Effector memory CD8-positive, alpha-beta T cell (primary cell): ENCODE results near the gene CEACAM8.
A peak's percentile ranks its signal among the peaks of the same experiment; 100 is the strongest.

ENCODE experiments used
- ATAC-seq: fragments of 150-1000 bp; cut with Tn5 transposase; replicated peaks from 2 replicates; pipeline ENCODE4 v1.10.0; 2021; ENCODE audit warnings: mild to moderate bottlenecking, moderate library complexity
- DNase-seq, 3 experiments: peaks; one replicate each; pipeline ENCODE4 v3.0.0; 2021
- H3K27ac Mint-ChIP-seq, 2 donors: one replicate each; pipeline ENCODE4 v1.8.0; 2022; ENCODE audit warnings: mild to moderate bottlenecking in 2 of 2, mixed read lengths in 2 of 2, moderate library complexity in 2 of 2
- H3K27me3 Mint-ChIP-seq, 2 donors: one replicate each; pipeline ENCODE4 v1.8.0; 2022; ENCODE audit warnings: mixed read lengths in 2 of 2
- H3K36me3 Mint-ChIP-seq: one replicate; pipeline ENCODE4 v1.8.0; 2022; ENCODE audit warnings: mild to moderate bottlenecking, moderate library complexity, mixed read lengths; ENCODE audit not compliant: insufficient read depth
- H3K4me1 Mint-ChIP-seq, 2 donors: one replicate each; pipeline ENCODE4 v1.8.0; 2022; ENCODE audit warnings: low read depth in 2 of 2, mixed read lengths in 2 of 2
- H3K4me3 Mint-ChIP-seq, 2 donors: one replicate each; pipeline ENCODE4 v1.8.0; 2022; ENCODE audit warnings: mild to moderate bottlenecking in 2 of 2, mixed read lengths in 2 of 2, moderate library complexity in 2 of 2
- H3K9me3 Mint-ChIP-seq, 2 donors: one replicate each; pipeline ENCODE4 v1.8.0; 2022; ENCODE audit warnings: mixed read lengths in 2 of 2

CEACAM8 gene

GRCh38 chr19:42601811-42602443 lies 7.2 kb upstream of the CEACAM8 start:
- Mint-ChIP-seq H3K36me3 (no peaks in the 10 kb centered on the region), H3K4me1 (no peaks in the 10 kb centered on the region), H3K27me3 (peaks cover 51 to 84% of the 10 kb centered on the region in 2 donors), H3K4me3 (no peak overlapping the region), H3K9me3 (no peaks in the 10 kb centered on the region), H3K27ac (no peak overlapping the region)
- no peak for DNase-seq
- ATAC-seq: no peak

GRCh38 chr19:42596391-42597072 lies 1.8 kb upstream of the CEACAM8 start:
- ATAC-seq: peak; percentile 26
- H3K27ac Mint-ChIP-seq: no peak overlapping the region
- DNase-seq: peak; percentile 24 to 38 (median 26)
- no peaks in the 10 kb centered on the region for H3K9me3 Mint-ChIP-seq
- no peak overlapping the region for H3K4me3 Mint-ChIP-seq
- H3K4me1 Mint-ChIP-seq: peaks cover 0 to 8% of the 10 kb centered on the region in 2 donors
- peaks cover 20 to 70% of the 10 kb centered on the region in 2 donors for H3K27me3 Mint-ChIP-seq
- H3K36me3 Mint-ChIP-seq: no peaks in the 10 kb centered on the region

GRCh38 chr19:42595550-42596172 lies 937 bp upstream of the CEACAM8 start:
- H3K27ac Mint-ChIP-seq: no peak overlapping the region
- H3K4me1 Mint-ChIP-seq: peaks cover 0 to 8% of the 10 kb centered on the region in 2 donors
- ATAC-seq (no peak), DNase-seq (no peak)
- no peak overlapping the region for H3K4me3 Mint-ChIP-seq
- peaks cover 20 to 70% of the 10 kb centered on the region in 2 donors for H3K27me3 Mint-ChIP-seq
- no peaks in the 10 kb centered on the region for H3K36me3 Mint-ChIP-seq
- H3K9me3 Mint-ChIP-seq: no peaks in the 10 kb centered on the region

GRCh38 chr19:42589792-42590191 lies 4.9 kb downstream of the CEACAM8 start:
- Mint-ChIP-seq H3K36me3 (no peaks in the 10 kb centered on the region), H3K27ac (no peak overlapping the region), H3K9me3 (no peaks in the 10 kb centered on the region), H3K27me3 (peaks cover 36 to 73% of the 10 kb centered on the region in 2 donors), H3K4me1 (no peaks in the 10 kb centered on the region), H3K4me3 (no peak overlapping the region)
- DNase-seq (no peak), ATAC-seq (no peak)

GRCh38 chr19:42584466-42584865 lies 10.3 kb downstream of the CEACAM8 start:
- no peak overlapping the region for H3K4me3 Mint-ChIP-seq
- H3K9me3 Mint-ChIP-seq: no peaks in the 10 kb centered on the region
- no peak overlapping the region for H3K27ac Mint-ChIP-seq
- H3K36me3 Mint-ChIP-seq: no peaks in the 10 kb centered on the region
- DNase-seq (no peak), ATAC-seq (no peak)
- peaks cover 55 to 68% of the 10 kb centered on the region in 2 donors for H3K27me3 Mint-ChIP-seq
- no peaks in the 10 kb centered on the region for H3K4me1 Mint-ChIP-seq

- ATAC-seq (no peak), DNase-seq (no peak)
- Mint-ChIP-seq H3K27me3 (peaks cover 37 to 62% of the 10 kb centered on the region in 2 donors), H3K4me1 (no peaks in the 10 kb centered on the region), H3K4me3 (no peak overlapping the region), H3K36me3 (no peaks in the 10 kb centered on the region), H3K27ac (no peak overlapping the region), H3K9me3 (no peaks in the 10 kb centered on the region)
Observed at GRCh38 chr19:42577016-42577415, 17.7 kb downstream of the CEACAM8 start.

- Mint-ChIP-seq H3K27ac (no peak overlapping the region), H3K9me3 (no peaks in the 10 kb centered on the region), H3K4me3 (no peak overlapping the region), H3K4me1 (no peaks in the 10 kb centered on the region), H3K36me3 (no peaks in the 10 kb centered on the region), H3K27me3 (peaks cover 37 to 61% of the 10 kb centered on the region in 2 donors)
- DNase-seq (no peak), ATAC-seq (no peak)
Observed at GRCh38 chr19:42576241-42576640, 18.5 kb downstream of the CEACAM8 start.

GRCh38 chr19:42573642-42574041 lies 21.1 kb downstream of the CEACAM8 start:
- no peak overlapping the region for H3K4me3 Mint-ChIP-seq
- ATAC-seq (no peak), DNase-seq (no peak)
- H3K36me3 Mint-ChIP-seq: no peaks in the 10 kb centered on the region
- peaks cover 35 to 63% of the 10 kb centered on the region in 2 donors for H3K27me3 Mint-ChIP-seq
- no peaks in the 10 kb centered on the region for H3K9me3 Mint-ChIP-seq
- no peak overlapping the region for H3K27ac Mint-ChIP-seq
- H3K4me1 Mint-ChIP-seq: no peaks in the 10 kb centered on the region

GRCh38 chr19:42571116-42571515 lies 23.6 kb downstream of the CEACAM8 start:
- DNase-seq (no peak), ATAC-seq (no peak)
- Mint-ChIP-seq H3K36me3 (no peaks in the 10 kb centered on the region), H3K9me3 (no peaks in the 10 kb centered on the region), H3K4me3 (no peak overlapping the region), H3K4me1 (no peaks in the 10 kb centered on the region), H3K27ac (no peak overlapping the region), H3K27me3 (peaks cover 25 to 38% of the 10 kb centered on the region in 2 donors)

GRCh38 chr19:42569193-42569592 lies 25.5 kb downstream of the CEACAM8 start:
- peaks cover 25 to 38% of the 10 kb centered on the region in 2 donors for H3K27me3 Mint-ChIP-seq
- no peak for ATAC-seq
- H3K36me3 Mint-ChIP-seq: no peaks in the 10 kb centered on the region
- DNase-seq: no peak
- H3K9me3 Mint-ChIP-seq: no peaks in the 10 kb centered on the region
- no peak overlapping the region for H3K27ac Mint-ChIP-seq
- no peak overlapping the region for H3K4me3 Mint-ChIP-seq
- no peaks in the 10 kb centered on the region for H3K4me1 Mint-ChIP-seq

GRCh38 chr19:42568006-42568405 lies 26.7 kb downstream of the CEACAM8 start:
- Mint-ChIP-seq H3K4me3 (no peak overlapping the region), H3K36me3 (no peaks in the 10 kb centered on the region), H3K9me3 (no peaks in the 10 kb centered on the region), H3K4me1 (peaks cover 0 to 4% of the 10 kb centered on the region in 2 donors), H3K27ac (no peak overlapping the region), H3K27me3 (peaks cover 31 to 33% of the 10 kb centered on the region in 2 donors)
- ATAC-seq: no peak
- DNase-seq: no peak

- H3K4me3 Mint-ChIP-seq: no peak overlapping the region
- no peaks in the 10 kb centered on the region for H3K36me3 Mint-ChIP-seq
- H3K27ac Mint-ChIP-seq: no peak overlapping the region
- peaks cover 0 to 4% of the 10 kb centered on the region in 2 donors for H3K4me1 Mint-ChIP-seq
- peaks cover 30 to 31% of the 10 kb centered on the region in 2 donors for H3K27me3 Mint-ChIP-seq
- DNase-seq (no peak), ATAC-seq (no peak)
- no peaks in the 10 kb centered on the region for H3K9me3 Mint-ChIP-seq
Observed at GRCh38 chr19:42567567-42567966, 27.2 kb downstream of the CEACAM8 start.

GRCh38 chr19:42563352-42564210 lies 31.1 kb downstream of the CEACAM8 start:
- Mint-ChIP-seq H3K36me3 (no peaks in the 10 kb centered on the region), H3K4me3 (no peak overlapping the region), H3K27ac (peak overlapping the region in 1 of 2 donors; percentile 2), H3K4me1 (peaks cover 0 to 4% of the 10 kb centered on the region in 2 donors), H3K27me3 (peaks cover 35 to 36% of the 10 kb centered on the region in 2 donors), H3K9me3 (no peaks in the 10 kb centered on the region)
- DNase-seq (peak in 1 of 3 experiments; percentile 7), ATAC-seq (peak; percentile 72)
